ENCODE results near the gene ANKRD17.

ANKRD17 gene

GRCh38 chr4:73166212-73166611 is 92.4 kb downstream of the ANKRD17 start:
- Histone ChIP-seq H3K4me1 (ENCODE audit: control insufficient read depth, insufficient read depth, low read length) (no peaks in the 10 kb centered on the region), H3K27me3 (ENCODE audit: control insufficient read depth, insufficient read depth, low read length) (no peaks in the 10 kb centered on the region), H3K27ac (ENCODE audit: low read depth, low read length) (no peak overlapping the region), H3K36me3 (ENCODE audit: control insufficient read depth, insufficient read depth, low read length) (peaks cover 78% of the 10 kb centered on the region), H3K4me3 (ENCODE audit: low read depth, low read length) (no peak overlapping the region), H3K9ac (ENCODE audit: low read length) (no peak overlapping the region), H3K9me3 (ENCODE audit: control insufficient read depth, insufficient read depth, low read depth, low read length) (no peaks in the 10 kb centered on the region)

GRCh38 chr4:73161527-73162185 is 96.9 kb downstream of the ANKRD17 start:
- Histone ChIP-seq H3K27ac (ENCODE audit: low read depth, low read length) (no peak overlapping the region), H3K9me3 (ENCODE audit: control insufficient read depth, insufficient read depth, low read depth, low read length) (no peaks in the 10 kb centered on the region), H3K4me3 (ENCODE audit: low read depth, low read length) (no peak overlapping the region), H3K27me3 (ENCODE audit: control insufficient read depth, insufficient read depth, low read length) (no peaks in the 10 kb centered on the region), H3K9ac (ENCODE audit: low read length) (no peak overlapping the region), H3K4me1 (ENCODE audit: control insufficient read depth, insufficient read depth, low read length) (no peaks in the 10 kb centered on the region), H3K36me3 (ENCODE audit: control insufficient read depth, insufficient read depth, low read length) (peaks cover 60% of the 10 kb centered on the region)

- Histone ChIP-seq H3K27me3 (ENCODE audit: control insufficient read depth, insufficient read depth, low read length) (no peaks in the 10 kb centered on the region), H3K36me3 (ENCODE audit: control insufficient read depth, insufficient read depth, low read length) (peaks cover 55% of the 10 kb centered on the region), H3K9ac (ENCODE audit: low read length) (no peak overlapping the region), H3K4me1 (ENCODE audit: control insufficient read depth, insufficient read depth, low read length) (no peaks in the 10 kb centered on the region), H3K27ac (ENCODE audit: low read depth, low read length) (no peak overlapping the region), H3K4me3 (ENCODE audit: low read depth, low read length) (no peak overlapping the region), H3K9me3 (ENCODE audit: control insufficient read depth, insufficient read depth, low read depth, low read length) (no peaks in the 10 kb centered on the region)
Measured at GRCh38 chr4:73156394-73156793, 102.2 kb downstream of the ANKRD17 start.

GRCh38 chr4:73152893-73153292 is 105.7 kb downstream of the ANKRD17 start:
- no peaks in the 10 kb centered on the region for H3K27me3 ChIP-seq (ENCODE audit: control insufficient read depth, insufficient read depth, low read length)
- H3K4me3 ChIP-seq (ENCODE audit: low read depth, low read length): no peak overlapping the region
- peaks cover 65% of the 10 kb centered on the region for H3K36me3 ChIP-seq (ENCODE audit: control insufficient read depth, insufficient read depth, low read length)
- H3K4me1 ChIP-seq (ENCODE audit: control insufficient read depth, insufficient read depth, low read length): no peaks in the 10 kb centered on the region
- H3K27ac ChIP-seq (ENCODE audit: low read depth, low read length): no peak overlapping the region
- H3K9me3 ChIP-seq (ENCODE audit: control insufficient read depth, insufficient read depth, low read depth, low read length): no peaks in the 10 kb centered on the region
- H3K9ac ChIP-seq (ENCODE audit: low read length): no peak overlapping the region

GRCh38 chr4:73142995-73143547 is 115.5 kb downstream of the ANKRD17 start:
- peaks cover 95% of the 10 kb centered on the region for H3K36me3 ChIP-seq (ENCODE audit: control insufficient read depth, insufficient read depth, low read length)
- no peaks in the 10 kb centered on the region for H3K27me3 ChIP-seq (ENCODE audit: control insufficient read depth, insufficient read depth, low read length)

GRCh38 chr4:73139991-73140390 is 118.6 kb downstream of the ANKRD17 start:
- Histone ChIP-seq H3K27ac (ENCODE audit: low read depth, low read length) (no peak overlapping the region), H3K36me3 (ENCODE audit: control insufficient read depth, insufficient read depth, low read length) (peaks cover 87% of the 10 kb centered on the region), H3K9ac (ENCODE audit: low read length) (no peak overlapping the region)

More at GRCh38 chr4:73142995-73143547, 115.5 kb downstream of the ANKRD17 start:
- H3K9ac ChIP-seq (ENCODE audit: low read length): no peak overlapping the region
- no peak overlapping the region for H3K27ac ChIP-seq (ENCODE audit: low read depth, low read length)
- no peaks in the 10 kb centered on the region for H3K9me3 ChIP-seq (ENCODE audit: control insufficient read depth, insufficient read depth, low read depth, low read length)
- no peak overlapping the region for H3K4me3 ChIP-seq (ENCODE audit: low read depth, low read length)
- H3K4me1 ChIP-seq (ENCODE audit: control insufficient read depth, insufficient read depth, low read length): no peaks in the 10 kb centered on the region

GRCh38 chr4:73139245-73139644 is 119.4 kb downstream of the ANKRD17 start:
- no peak overlapping the region for H3K4me3 ChIP-seq (ENCODE audit: low read depth, low read length)
- H3K9me3 ChIP-seq (ENCODE audit: control insufficient read depth, insufficient read depth, low read depth, low read length): no peaks in the 10 kb centered on the region
- no peaks in the 10 kb centered on the region for H3K4me1 ChIP-seq (ENCODE audit: control insufficient read depth, insufficient read depth, low read length)
- H3K36me3 ChIP-seq (ENCODE audit: control insufficient read depth, insufficient read depth, low read length): peaks cover 87% of the 10 kb centered on the region
- no peak overlapping the region for H3K9ac ChIP-seq (ENCODE audit: low read length)
- H3K27ac ChIP-seq (ENCODE audit: low read depth, low read length): no peak overlapping the region
- no peaks in the 10 kb centered on the region for H3K27me3 ChIP-seq (ENCODE audit: control insufficient read depth, insufficient read depth, low read length)

More at GRCh38 chr4:73139991-73140390, 118.6 kb downstream of the ANKRD17 start:
- H3K27me3 ChIP-seq (ENCODE audit: control insufficient read depth, insufficient read depth, low read length): no peaks in the 10 kb centered on the region
- H3K9me3 ChIP-seq (ENCODE audit: control insufficient read depth, insufficient read depth, low read depth, low read length): no peaks in the 10 kb centered on the region
- H3K4me1 ChIP-seq (ENCODE audit: control insufficient read depth, insufficient read depth, low read length): no peaks in the 10 kb centered on the region
- H3K4me3 ChIP-seq (ENCODE audit: low read depth, low read length): no peak overlapping the region

GRCh38 chr4:73137121-73137520 is 121.5 kb downstream of the ANKRD17 start:
- Histone ChIP-seq H3K4me3 (ENCODE audit: low read depth, low read length) (no peak overlapping the region), H3K27ac (ENCODE audit: low read depth, low read length) (no peak overlapping the region), H3K9me3 (ENCODE audit: control insufficient read depth, insufficient read depth, low read depth, low read length) (no peaks in the 10 kb centered on the region), H3K4me1 (ENCODE audit: control insufficient read depth, insufficient read depth, low read length) (no peaks in the 10 kb centered on the region), H3K9ac (ENCODE audit: low read length) (no peak overlapping the region), H3K27me3 (ENCODE audit: control insufficient read depth, insufficient read depth, low read length) (no peaks in the 10 kb centered on the region), H3K36me3 (ENCODE audit: control insufficient read depth, insufficient read depth, low read length) (peaks cover 86% of the 10 kb centered on the region)

GRCh38 chr4:73133784-73134183 is 124.8 kb downstream of the ANKRD17 start:
- Histone ChIP-seq H3K9me3 (ENCODE audit: control insufficient read depth, insufficient read depth, low read depth, low read length) (no peaks in the 10 kb centered on the region), H3K4me1 (ENCODE audit: control insufficient read depth, insufficient read depth, low read length) (0 out of 2 replicates have a peak, but pooled peaks cover 6% of the 10 kb centered on the region), H3K36me3 (ENCODE audit: control insufficient read depth, insufficient read depth, low read length) (peaks cover 68% of the 10 kb centered on the region), H3K9ac (ENCODE audit: low read length) (no peak overlapping the region), H3K27me3 (ENCODE audit: control insufficient read depth, insufficient read depth, low read length) (no peaks in the 10 kb centered on the region), H3K4me3 (ENCODE audit: low read depth, low read length) (no peak overlapping the region), H3K27ac (ENCODE audit: low read depth, low read length) (no peak overlapping the region)

- no peak overlapping the region for H3K9ac ChIP-seq (ENCODE audit: low read length)
- 0 out of 2 replicates have a peak, but pooled peaks cover 6% of the 10 kb centered on the region for H3K4me1 ChIP-seq (ENCODE audit: control insufficient read depth, insufficient read depth, low read length)
- H3K27me3 ChIP-seq (ENCODE audit: control insufficient read depth, insufficient read depth, low read length): no peaks in the 10 kb centered on the region
- peaks cover 59% of the 10 kb centered on the region for H3K36me3 ChIP-seq (ENCODE audit: control insufficient read depth, insufficient read depth, low read length)
- peak overlapping the region; percentile 25; the same call in 1 of the 2 replicates for H3K27ac ChIP-seq (ENCODE audit: low read depth, low read length)
- H3K9me3 ChIP-seq (ENCODE audit: control insufficient read depth, insufficient read depth, low read depth, low read length): no peaks in the 10 kb centered on the region
- H3K4me3 ChIP-seq (ENCODE audit: low read depth, low read length): no peak overlapping the region
Measured at GRCh38 chr4:73131281-73131680, 127.3 kb downstream of the ANKRD17 start.

GRCh38 chr4:73129319-73129718 is 129.3 kb downstream of the ANKRD17 start:
- no peaks in the 10 kb centered on the region for H3K27me3 ChIP-seq (ENCODE audit: control insufficient read depth, insufficient read depth, low read length)
- no peaks in the 10 kb centered on the region for H3K9me3 ChIP-seq (ENCODE audit: control insufficient read depth, insufficient read depth, low read depth, low read length)
- no peak overlapping the region for H3K27ac ChIP-seq (ENCODE audit: low read depth, low read length)
- 0 out of 2 replicates have a peak, but pooled peaks cover 6% of the 10 kb centered on the region for H3K4me1 ChIP-seq (ENCODE audit: control insufficient read depth, insufficient read depth, low read length)
- H3K9ac ChIP-seq (ENCODE audit: low read length): no peak overlapping the region
- no peak overlapping the region for H3K4me3 ChIP-seq (ENCODE audit: low read depth, low read length)
- H3K36me3 ChIP-seq (ENCODE audit: control insufficient read depth, insufficient read depth, low read length): peaks cover 58% of the 10 kb centered on the region

Measured in HUES6 (cell line).